Measurements from ENCODE around the gene SLC25A38.

SLC25A38 gene

GRCh38 chr3:39433642-39434041 lies 50.5 kb downstream of the SLC25A38 start:
- ATAC-seq (no peak), DNase-seq (no peak)

DNA sequence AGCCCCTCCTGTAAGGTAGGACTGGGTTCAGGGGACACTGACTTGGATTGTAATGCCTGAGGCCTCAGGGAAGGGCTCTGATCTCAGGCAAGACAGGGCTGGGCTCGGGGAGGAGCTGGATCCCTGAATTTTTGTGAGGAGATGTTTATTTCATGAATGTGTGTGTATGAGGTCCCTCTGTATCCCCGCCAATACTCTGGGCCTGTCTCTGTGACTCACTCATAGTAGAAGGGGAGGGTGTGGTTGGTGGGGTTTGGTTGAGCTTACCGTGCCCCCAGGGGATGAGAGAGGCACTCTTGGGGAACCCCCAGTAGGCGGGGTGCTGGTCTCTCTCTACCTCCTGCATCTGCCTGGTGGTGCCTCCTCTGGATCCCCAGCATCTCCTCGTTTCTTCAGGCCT lies 51.4 kb downstream of the SLC25A38 start:
- ATAC-seq (peak; percentile 90), DNase-seq (peak; percentile 40)

DNA sequence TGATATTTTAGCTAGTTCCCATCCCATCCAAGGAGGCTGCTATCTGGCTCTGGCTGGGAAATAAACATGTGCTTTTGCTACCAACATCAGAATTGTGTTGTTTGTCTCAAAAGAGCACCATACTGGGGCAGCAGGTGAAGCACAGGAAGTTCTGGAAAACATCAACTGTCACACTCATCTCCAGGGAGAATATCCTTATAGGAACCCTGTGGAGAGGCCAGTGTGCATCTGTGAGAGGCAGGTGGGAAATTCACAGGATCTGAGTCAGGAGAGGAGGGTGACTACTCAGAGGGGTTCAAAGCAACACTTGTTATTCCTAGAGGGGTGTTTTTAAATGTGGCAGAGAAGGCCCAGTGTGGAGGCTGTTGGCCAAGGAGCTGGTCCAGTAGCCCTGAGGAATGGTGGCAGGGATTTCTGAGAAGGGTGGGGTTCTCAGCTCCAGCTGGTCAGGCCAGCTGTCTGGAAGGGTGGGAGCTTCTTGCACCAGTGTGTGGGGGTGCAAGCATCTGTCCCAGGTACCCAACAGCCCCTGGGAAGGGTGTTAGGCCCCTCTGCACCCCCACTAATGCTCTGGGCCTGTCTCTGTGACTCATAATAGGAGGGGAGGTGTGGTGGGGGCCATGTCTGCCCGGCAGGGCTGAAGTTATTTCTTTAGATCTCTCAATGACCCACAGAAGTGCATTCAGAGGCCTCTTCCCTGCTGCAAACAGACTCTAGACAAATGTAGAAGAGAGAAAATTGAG lies 52.0 kb downstream of the SLC25A38 start:
- ATAC-seq = no peak

DNA sequence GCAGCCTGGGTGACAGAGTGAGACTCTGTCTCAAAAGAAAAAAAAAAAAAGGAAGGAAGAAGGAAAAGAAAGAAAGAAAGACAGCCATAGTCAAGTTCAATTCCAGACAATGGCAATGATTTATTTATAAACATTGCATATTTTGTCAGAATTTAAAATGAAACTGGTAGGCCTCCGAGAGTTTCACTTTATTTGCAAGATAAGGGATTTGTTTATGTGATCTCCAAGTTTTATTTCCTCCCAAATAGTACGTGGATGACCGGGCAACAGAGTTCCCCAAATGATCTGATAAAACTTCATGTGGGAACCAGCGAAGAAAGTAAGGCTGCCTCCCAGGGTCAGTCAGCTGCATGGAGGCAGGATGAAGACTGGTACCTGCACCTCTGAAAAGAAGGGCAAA lies 55.7 kb downstream of the SLC25A38 start:
- no peak for DNase-seq
- ATAC-seq = no peak

More for the DNA sequence above, 52.0 kb downstream of the SLC25A38 start:
- no peak for DNase-seq

- no peak for ATAC-seq
- DNase-seq = no peak
Measured at GRCh38 chr3:39440316-39440715, 57.1 kb downstream of the SLC25A38 start.

- no peak for DNase-seq
- no peak for ATAC-seq
Measured at GRCh38 chr3:39443530-39443929, 60.4 kb downstream of the SLC25A38 start.

DNA sequence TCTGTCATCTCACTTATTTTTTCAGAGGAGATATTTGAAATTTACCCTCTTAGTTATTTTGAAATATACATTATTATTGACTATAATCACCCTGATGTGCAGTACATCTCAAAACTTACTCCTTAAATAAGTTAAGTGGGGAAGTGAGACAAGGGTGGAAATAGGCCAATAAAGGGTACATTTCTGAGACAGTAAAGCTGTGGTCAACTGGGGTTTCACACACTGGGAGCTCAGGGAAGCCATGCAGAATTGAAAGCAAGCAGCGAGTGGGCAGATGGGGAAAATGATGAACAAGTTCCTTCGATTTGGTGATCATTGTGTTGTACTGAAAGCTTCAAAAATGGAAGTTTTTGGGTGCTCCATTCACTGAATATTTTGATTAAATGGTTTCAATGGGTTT lies 62.8 kb downstream of the SLC25A38 start:
- DNase-seq = no peak
- ATAC-seq = no peak

- ATAC-seq (no peak), DNase-seq (no peak)
Measured at GRCh38 chr3:39446444-39446843, 63.3 kb downstream of the SLC25A38 start.
